GM11168 (cell line): ENCODE results near the gene PDE4D.
"Not testable (repeated sequence)": the region's sequence is repeated elsewhere in the genome, so short reads cannot be mapped to it uniquely, and the experiment has no call there.

Source experiments
- in situ Hi-C: fragments of 300-500 bp; cut with MboI; formaldehyde crosslinking; loops from one replicate; pipeline ENCODE4 v1.12.0; 2022; ENCODE audit warnings: low sequenced_read_pairs; ENCODE audit not compliant: unreplicated experiment

PDE4D gene

DNA sequence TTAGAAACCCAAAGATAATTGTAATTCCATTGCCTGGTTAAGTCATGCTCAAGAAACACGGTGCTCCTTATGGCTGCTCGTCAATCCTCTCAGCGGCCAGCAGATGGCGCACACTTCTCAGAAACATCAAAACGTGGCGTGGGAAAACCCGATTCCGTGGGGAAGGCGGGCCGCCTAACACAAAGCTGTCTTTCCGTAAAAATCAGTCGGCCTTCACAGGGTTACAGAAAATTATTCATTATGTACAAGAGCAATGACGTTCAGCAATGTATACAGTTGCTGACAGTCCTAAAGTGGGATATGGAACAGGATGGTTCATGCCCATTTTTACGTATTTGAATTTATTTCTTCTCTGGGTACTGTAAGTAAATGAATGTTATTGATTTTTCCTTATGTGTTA, 83.5 kb downstream of the PDE4D start:
- in situ Hi-C loops: loop anchor here (10.0 to 25.0 kb wide), 4 partner anchors 345 to 852 kb away; no protein-coding TSS in a partner anchor

GRCh38 chr5:59807806-59808205, 85.7 kb downstream of the PDE4D start:
- in situ Hi-C loops: loop anchor here (25.0 kb wide), 2 partner anchors 579 to 854 kb away; no protein-coding TSS in a partner anchor

DNA sequence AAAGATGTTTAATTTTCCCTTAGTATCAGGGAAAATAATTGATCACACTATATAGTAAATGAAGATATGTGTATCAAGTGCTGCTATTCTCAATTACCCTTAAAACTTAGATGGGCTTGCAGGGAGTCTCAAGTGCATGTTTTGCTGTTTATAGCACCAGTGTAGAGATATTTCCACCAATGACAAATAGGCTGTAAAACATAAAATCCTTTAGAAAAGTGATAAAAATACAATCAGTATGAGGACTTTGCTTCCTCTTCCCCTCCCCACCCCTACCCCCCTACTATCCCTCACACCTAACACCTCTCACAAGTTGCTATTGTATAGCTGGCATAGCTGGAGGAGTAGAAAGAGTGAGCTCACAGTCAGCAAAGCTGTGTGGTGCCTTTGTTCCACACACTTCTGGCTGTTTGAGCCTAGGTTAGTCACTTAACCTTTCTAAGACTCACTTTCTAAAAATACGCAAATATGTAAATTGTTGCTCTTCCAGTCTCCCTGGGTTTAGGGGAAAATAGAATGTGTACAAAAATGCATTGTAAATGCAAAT, 93.1 kb downstream of the PDE4D start:
- in situ Hi-C loops: loop anchor here (25.0 kb wide), 2 partner anchors 587 to 862 kb away; no protein-coding TSS in a partner anchor

DNA sequence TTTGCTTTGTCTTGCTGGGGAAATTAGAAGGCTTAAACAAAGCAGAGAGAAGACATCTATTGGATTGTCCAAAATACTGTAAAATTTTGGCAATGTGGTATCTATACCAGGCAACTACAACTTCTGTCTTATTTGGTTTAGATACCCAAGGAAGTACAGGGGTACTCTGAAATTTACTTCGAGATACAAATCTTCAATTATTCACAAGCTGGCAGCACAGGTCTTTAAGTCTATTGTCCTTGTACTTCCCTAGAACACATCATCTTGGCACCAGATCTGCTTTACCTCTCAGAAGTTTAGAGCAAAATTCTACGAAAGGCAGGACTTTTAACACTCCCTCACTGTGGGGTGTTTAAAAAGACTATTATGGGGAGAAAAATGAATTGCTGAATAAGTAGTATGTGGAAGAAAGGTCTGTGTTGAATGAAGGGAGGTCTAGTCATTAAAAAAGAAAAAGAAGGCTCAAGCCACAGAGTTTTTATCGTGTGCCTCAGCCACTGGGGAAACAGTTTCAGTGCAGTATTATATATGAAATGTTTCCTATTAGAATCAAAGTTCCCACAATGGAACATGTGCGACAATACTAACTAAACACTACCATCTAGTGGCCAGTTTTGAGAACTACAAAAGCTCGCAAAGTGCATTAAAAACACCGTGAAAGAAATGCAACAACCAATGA, 93.7 kb downstream of the PDE4D start:
- in situ Hi-C loops: loop anchor here (25.0 kb wide), 2 partner anchors 587 to 862 kb away; no protein-coding TSS in a partner anchor

DNA sequence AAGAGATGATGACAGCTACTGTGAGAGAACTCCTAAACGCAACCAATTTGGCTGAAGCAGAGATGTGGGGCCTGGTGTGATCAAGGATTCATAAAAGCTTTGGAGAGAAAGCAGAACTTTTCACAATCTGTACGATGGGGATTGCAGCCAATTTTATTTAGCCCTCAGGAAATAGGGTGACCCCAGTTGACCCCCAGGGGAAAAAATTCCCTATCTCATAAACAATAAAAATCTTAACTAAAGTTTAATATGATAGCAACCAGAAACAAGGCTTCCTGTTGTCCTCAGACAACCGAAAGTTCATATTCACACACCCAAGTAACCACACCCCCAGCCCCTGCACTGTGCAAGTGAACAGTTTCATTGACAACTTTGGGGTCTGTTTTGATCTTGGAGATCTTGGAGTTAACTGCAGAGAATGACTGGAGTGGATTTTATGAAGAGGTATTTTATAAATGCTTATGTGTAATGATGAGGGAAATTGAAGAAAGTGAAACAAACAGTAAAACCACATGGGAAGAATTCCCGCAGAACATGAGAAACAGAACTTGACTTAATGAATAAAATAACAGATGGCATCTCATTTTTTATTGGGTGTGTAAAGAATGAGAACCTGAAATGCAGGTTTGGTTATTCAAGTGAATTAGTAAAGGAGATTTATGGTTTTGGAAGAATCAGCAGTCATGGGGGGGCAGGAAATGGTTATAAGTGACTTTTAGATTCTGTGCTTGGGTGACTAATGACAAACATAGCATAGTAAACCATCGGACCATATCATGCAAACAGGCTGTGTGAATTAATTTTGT, 94.5 kb downstream of the PDE4D start:
- in situ Hi-C loops: no loop called here

GRCh38 chr5:59795141-59795540, 98.4 kb downstream of the PDE4D start:
- in situ Hi-C loops: no loop called here

DNA sequence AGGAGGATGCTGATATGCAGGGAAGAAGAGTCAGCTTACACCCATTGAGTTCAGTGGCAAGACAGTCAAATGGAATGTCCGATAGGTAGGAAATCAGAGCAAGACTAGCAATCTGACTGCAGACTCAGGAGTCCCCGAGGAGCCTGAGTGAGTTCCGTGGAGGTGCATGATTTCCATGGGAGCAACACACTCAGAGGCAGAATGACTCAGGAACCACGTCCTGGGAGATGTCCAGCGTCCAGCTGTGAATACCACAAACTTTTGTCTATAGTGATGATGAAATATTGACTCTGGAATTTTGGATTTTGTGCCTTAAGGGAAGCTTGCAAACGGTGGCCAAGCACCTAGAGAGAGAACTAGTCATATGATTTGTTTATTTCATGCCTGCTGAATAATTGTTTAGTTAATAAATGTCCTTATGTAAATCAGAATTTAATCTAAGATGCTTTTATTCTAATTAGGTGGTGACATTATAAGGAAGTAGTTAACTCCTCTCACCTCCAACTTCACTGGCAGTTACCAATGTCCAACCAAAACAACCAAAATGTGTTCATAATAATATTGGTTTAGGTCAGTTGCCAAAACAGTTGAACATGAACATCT, 100.4 kb downstream of the PDE4D start:
- in situ Hi-C loops: no loop called here

- in situ Hi-C loops: no loop called here
These were observed 101.9 kb downstream of the PDE4D start for GRCh38 chr5:59791617-59792016.

GRCh38 chr5:59790776-59791475, 102.6 kb downstream of the PDE4D start:
- in situ Hi-C loops: no loop called here

- in situ Hi-C loops: no loop called here
These were observed 103.2 kb downstream of the PDE4D start for GRCh38 chr5:59790376-59790775.

GRCh38 chr5:59789894-59790293, 103.6 kb downstream of the PDE4D start:
- in situ Hi-C loops: no loop called here

- in situ Hi-C loops: no loop called here
These were observed 104.3 kb downstream of the PDE4D start for GRCh38 chr5:59789197-59789596.

GRCh38 chr5:59786334-59786805, 107.2 kb downstream of the PDE4D start:
- in situ Hi-C loops: no loop called here

GRCh38 chr5:59785676-59786333, 107.7 kb downstream of the PDE4D start:
- in situ Hi-C loops: no loop called here

GRCh38 chr5:59784708-59785107, 108.8 kb downstream of the PDE4D start:
- in situ Hi-C loops: not testable (repeated sequence)

DNA sequence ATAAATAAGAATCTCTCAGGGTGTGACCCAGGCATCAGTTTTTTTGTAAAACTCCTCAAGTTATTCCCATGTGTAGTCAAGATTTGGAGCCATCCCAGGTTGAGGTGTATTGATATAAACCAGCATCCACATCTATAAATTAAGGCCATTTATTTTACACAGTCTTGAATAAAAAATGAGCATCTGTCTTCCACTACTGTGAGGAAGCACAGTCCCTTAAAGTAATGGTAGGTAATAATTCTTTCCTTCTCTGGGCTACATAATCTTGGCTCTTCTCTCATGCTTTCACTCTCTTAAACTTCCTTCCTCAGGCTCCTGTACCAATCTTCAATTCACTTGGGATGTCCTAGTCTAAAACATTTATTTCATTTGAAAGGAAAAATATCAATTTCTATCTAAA, 110.3 kb downstream of the PDE4D start:
- in situ Hi-C loops: no loop called here

DNA sequence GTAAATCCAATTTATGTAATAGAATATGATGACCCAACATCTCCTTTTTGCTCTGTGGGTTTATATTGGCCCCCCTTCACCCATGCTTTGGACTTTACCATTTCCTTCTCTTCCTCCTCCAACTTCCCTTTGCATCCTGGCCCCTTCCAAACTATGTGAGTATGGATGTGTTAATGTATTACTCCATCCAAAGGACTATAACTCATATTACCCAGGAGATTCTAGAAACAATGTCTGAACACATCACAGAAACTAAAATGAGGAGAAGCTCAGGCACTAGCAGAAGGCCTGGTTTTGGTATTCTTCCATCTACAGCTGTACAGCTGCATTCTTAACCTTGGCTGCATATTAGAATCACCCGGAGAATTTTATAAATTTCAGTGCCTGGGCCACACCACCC, 110.7 kb downstream of the PDE4D start:
- in situ Hi-C loops: no loop called here

DNA sequence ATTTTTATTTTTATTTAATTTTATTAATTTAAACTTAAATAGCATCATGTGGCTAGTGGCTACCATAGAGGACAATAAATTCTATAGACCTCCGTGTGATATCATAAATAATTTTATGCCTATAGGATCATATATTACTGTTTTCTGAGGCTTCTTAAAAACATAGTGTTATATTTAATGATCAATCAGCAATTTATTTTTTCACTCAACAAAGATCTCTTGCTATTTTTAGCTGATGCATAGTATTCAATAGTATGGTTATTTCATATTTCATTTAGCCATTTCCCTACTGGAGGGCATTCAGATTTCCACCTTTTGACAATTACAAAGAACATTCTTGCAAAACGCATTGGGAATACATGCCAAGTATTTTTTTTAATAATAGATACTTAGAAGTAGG, 114.1 kb downstream of the PDE4D start:
- in situ Hi-C loops: no loop called here

GRCh38 chr5:59777028-59777427, 116.5 kb downstream of the PDE4D start:
- in situ Hi-C loops: no loop called here

DNA sequence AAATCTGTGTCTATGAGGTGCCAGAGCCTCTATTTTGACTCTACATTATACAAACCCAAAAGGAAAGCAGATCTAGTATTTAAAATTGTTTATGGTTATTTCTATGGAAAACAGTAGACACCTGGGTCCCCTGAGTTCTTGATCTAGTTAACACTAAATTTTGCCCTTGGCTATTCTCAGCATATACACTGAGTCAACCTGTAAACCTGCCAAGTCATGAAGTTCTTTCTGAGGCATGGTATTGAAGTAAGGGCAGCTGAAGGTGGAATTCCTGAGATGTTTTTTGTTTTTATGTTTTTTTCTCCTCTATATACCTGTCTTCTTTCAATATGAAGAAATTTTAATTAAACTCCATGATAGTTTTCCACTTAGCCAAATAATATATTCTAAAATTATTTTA, 120.2 kb downstream of the PDE4D start:
- in situ Hi-C loops: no loop called here
